ENCODE data around the gene EML4.
A peak's percentile ranks its signal among the peaks of the same experiment; 100 is the strongest.

The EML4 gene

DNA sequence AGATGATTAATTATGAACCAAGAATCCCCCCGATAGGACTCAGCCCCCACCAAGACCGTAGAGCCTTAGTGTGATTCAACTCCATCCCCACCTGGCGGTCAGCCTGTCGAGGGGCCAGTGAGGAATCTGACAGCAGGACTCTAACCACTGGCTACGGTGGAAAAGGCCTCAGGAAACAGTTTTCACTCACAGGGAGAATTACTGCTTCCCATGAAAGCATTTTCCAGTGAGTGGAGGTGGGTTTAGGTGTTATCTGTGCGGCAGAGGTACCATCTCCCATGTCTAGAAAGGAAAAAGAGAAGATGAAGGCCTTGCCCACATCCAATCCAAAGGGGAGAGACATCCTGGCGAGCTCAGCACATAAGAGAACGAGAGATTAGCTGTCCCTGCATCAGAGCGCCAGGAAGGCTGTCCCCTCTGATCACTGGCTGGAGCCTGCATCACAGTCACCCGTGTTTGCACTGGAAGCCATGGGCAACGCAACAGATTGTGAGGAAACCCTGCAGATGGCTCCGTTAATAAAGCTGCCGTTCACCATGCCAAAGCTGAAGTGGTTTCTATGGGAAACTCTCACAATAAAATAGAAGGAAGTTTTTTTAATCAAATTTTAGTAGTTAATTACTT lies 169.5 kb downstream of the EML4 start:
- H3K4me2 ChIP-seq (ENCODE audit: low read length) = no peak overlapping the region
- TF ChIP-seq, protein P1, sequence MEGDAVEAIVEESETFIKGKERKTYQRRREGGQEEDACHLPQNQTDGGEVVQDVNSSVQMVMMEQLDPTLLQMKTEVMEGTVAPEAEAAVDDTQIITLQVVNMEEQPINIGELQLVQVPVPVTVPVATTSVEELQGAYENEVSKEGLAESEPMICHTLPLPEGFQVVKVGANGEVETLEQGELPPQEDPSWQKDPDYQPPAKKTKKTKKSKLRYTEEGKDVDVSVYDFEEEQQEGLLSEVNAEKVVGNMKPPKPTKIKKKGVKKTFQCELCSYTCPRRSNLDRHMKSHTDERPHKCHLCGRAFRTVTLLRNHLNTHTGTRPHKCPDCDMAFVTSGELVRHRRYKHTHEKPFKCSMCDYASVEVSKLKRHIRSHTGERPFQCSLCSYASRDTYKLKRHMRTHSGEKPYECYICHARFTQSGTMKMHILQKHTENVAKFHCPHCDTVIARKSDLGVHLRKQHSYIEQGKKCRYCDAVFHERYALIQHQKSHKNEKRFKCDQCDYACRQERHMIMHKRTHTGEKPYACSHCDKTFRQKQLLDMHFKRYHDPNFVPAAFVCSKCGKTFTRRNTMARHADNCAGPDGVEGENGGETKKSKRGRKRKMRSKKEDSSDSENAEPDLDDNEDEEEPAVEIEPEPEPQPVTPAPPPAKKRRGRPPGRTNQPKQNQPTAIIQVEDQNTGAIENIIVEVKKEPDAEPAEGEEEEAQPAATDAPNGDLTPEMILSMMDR (IDR thresholded peaks at IDR 0.05) = no peak
- no peak overlapping the region for H3K9ac ChIP-seq
- H3K4me3 ChIP-seq (ENCODE audit: low read depth, low read length) = no peak overlapping the region
- peaks cover 5% of the 10 kb centered on the region for H3K79me2 ChIP-seq
- peaks cover 27% of the 10 kb centered on the region for H3K4me1 ChIP-seq
- H3K27ac ChIP-seq = no peak overlapping the region
- H3K27me3 ChIP-seq (ENCODE audit: control insufficient read depth, insufficient read depth, low read length) = no peaks in the 10 kb centered on the region
- H3K36me3 ChIP-seq (ENCODE audit: control insufficient read depth, insufficient read depth, low read length) = no peaks in the 10 kb centered on the region
- H3K9me3 ChIP-seq (ENCODE audit: control insufficient read depth, low read length) = no peaks in the 10 kb centered on the region
- no peak overlapping the region for H2AFZ ChIP-seq

DNA sequence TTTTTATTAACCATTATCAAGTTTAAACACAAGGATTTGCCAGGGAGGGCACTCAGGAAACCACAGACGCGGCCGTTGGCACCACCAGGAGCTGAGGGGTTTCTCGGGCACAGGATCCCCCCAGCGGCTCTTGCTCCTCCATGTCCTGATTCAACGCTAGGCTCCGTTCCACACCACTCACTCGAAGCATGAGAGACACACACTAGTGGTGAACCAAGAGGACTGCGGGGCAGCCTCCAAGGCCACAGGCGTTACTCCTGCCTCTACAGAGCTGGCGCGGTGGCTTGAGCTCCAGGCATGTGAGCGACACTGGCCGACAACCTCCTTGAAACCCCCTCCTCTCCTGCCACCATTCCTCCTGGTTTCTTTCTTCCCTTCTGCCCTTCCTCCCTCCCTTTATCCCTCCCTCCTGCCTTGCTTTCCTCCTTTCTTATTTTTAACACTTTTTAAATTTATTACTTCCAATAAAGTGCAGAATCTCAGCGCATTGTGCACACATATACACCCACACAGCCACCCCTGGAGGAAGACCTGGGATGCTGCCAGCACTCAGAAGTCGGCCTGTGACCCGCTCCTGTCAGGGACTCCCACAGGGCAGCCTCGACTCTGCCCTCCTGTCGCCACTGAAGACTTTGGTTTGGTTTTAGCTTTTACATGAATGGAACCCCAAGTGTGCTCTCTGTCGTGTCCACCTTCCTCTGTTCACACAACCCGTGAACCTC lies 170.2 kb downstream of the EML4 start:
- Histone ChIP-seq H3K27me3 (ENCODE audit: control insufficient read depth, insufficient read depth, low read length) (no peaks in the 10 kb centered on the region), H3K79me2 (peaks cover 5% of the 10 kb centered on the region), H3K4me1 (peaks cover 27% of the 10 kb centered on the region), H2AFZ (no peak overlapping the region), H3K9ac (no peak overlapping the region), H3K36me3 (ENCODE audit: control insufficient read depth, insufficient read depth, low read length) (no peaks in the 10 kb centered on the region), H3K4me3 (ENCODE audit: low read depth, low read length) (no peak overlapping the region), H3K4me2 (ENCODE audit: low read length) (no peak overlapping the region), H3K27ac (no peak overlapping the region), H3K9me3 (ENCODE audit: control insufficient read depth, low read length) (no peaks in the 10 kb centered on the region)
- TF ChIP-seq, protein P1 (IDR thresholded peaks at IDR 0.05) = no peak

DNA sequence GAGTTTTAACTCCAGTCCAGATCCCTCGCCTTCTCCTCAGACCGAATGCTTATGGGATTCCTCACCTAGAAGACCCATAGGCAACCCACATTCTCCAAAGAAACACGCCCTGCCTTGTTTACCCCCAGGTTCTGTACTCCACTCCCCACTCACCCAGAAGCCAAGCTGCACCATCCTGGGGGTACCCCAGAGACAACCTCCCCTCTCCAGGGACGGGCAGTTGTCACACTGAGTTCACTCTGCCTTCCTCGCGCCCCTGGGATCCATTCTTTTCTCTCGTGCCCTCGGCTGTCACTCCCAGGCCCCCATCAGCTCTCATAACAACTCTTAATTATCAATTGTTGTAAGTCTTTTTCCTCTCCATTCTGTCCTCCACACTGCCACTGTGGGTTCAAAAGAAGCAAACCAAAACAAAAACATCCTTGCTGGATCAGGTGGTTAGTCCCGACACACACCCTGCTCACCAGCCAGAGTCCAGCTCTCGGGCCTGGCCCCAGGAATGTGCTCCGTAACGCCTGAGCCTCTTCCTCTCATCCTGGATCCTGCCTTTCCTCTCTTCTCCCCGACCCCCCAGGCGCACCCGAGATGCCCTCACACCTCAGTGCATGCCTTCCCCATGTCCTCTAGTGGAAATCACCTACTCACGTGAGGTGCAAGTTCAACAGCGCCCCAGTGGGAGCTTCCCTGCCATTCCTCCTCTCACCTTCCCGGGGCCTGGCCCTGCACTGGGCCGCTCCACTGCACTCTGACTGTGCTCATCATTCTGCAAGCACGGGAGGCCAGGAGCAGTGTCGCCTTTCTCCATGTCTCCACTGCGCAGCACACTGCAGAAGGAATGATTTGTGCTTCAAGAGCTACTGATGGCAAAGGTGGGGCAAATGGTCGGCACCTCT lies 171.1 kb downstream of the EML4 start:
- no peaks in the 10 kb centered on the region for H3K27me3 ChIP-seq (ENCODE audit: control insufficient read depth, insufficient read depth, low read length)
- H3K4me1 ChIP-seq = peaks cover 27% of the 10 kb centered on the region
- no peaks in the 10 kb centered on the region for H3K9me3 ChIP-seq (ENCODE audit: control insufficient read depth, low read length)
- no peaks in the 10 kb centered on the region for H3K36me3 ChIP-seq (ENCODE audit: control insufficient read depth, insufficient read depth, low read length)
- no peak overlapping the region for H3K27ac ChIP-seq
- H3K4me2 ChIP-seq (ENCODE audit: low read length) = no peak overlapping the region
- peaks cover 5% of the 10 kb centered on the region for H3K79me2 ChIP-seq
- no peak overlapping the region for H3K9ac ChIP-seq
- H2AFZ ChIP-seq = no peak overlapping the region
- no peak overlapping the region for H3K4me3 ChIP-seq (ENCODE audit: low read depth, low read length)
- TF ChIP-seq, protein P1 (IDR thresholded peaks at IDR 0.05) = no peak

DNA sequence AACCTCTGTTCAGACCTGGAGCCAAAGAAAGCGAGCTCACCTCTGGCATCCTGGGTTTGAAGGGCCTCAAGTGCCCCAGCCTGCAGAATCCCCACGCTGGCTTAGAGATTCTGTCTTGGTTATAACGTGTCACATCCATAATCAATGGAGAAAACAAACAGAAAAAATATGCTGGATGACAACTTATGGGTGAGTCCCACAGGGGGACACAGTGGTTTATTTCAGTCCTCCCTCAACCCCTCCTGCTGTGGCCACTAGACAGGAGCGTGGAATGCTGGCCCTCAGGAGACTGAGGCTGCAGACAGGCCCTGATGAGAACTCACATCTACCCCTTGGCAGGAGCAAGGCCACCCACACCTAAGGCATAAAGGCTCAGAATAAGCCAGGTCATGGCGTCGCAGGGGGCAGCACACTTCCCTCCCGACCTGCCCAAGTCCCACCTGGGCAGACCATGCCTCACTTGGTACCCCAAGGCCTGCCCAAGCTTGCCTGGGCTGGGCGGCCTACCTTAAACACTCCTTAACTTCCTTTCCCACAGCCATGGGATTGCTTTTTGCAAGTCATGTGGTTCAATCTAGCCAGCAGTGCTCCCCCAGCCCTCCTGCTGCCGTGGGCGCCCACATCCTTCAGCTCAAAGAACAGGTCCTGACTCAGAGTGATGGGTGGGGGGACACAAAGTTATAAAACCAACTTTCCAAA lies 171.9 kb downstream of the EML4 start:
- H2AFZ ChIP-seq = no peak overlapping the region
- H3K4me2 ChIP-seq (ENCODE audit: low read length) = peak overlapping the region; percentile 64
- no peak overlapping the region for H3K9ac ChIP-seq
- peaks cover 27% of the 10 kb centered on the region for H3K4me1 ChIP-seq
- no peaks in the 10 kb centered on the region for H3K27me3 ChIP-seq (ENCODE audit: control insufficient read depth, insufficient read depth, low read length)
- no peak overlapping the region for H3K4me3 ChIP-seq (ENCODE audit: low read depth, low read length)
- H3K27ac ChIP-seq = peak overlapping the region; percentile 94
- no peaks in the 10 kb centered on the region for H3K9me3 ChIP-seq (ENCODE audit: control insufficient read depth, low read length)
- no peaks in the 10 kb centered on the region for H3K36me3 ChIP-seq (ENCODE audit: control insufficient read depth, insufficient read depth, low read length)
- H3K79me2 ChIP-seq = peaks cover 12% of the 10 kb centered on the region
- TF ChIP-seq, protein P1 (IDR thresholded peaks at IDR 0.05) = no peak
